Endothelial cell of umbilical vein (primary cell): ENCODE results near the gene TSACC. TPM values are rescaled to one million over a fixed set of nuclear protein-coding genes. Genes with fewer than 3 reads are reported as not detected.

Experiments used
- BruUV-seq: library from RNA; stranded (reverse); fragments of 400-500 nt; replicated peaks from 2 replicates; lab custom pipeline; 2021; lab: Mats Ljungman, UMichigan
- CTCF ChIA-PET: fragments of 300-600, 350-600 bp; sonication (Branson Sonifier 250); formaldehyde crosslinking; loops from one replicate; lab custom pipeline; 2021; ENCODE audit warnings: antibody characterized with exemption, inconsistent platforms; lab: Charles Lee
- POLR2A ChIA-PET: fragments of 300-600, 350-600 bp; sonication (Branson Sonifier 250); formaldehyde crosslinking; loops from one replicate; lab custom pipeline; 2021; ENCODE audit warnings: antibody characterized with exemption, inconsistent platforms; lab: Charles Lee
- DNase-seq: peaks from one replicate; pipeline ENCODE4 v3.0.0-alpha.2; 2011; ENCODE audit warnings: low read depth, low spot score
- FAIRE-seq: peaks from 2 replicates; lab custom pipeline; 2011; peaks lifted over from hg19 to GRCh38; lab: Jason Lieb, UNC
- H2AFZ ChIP-seq: 2 replicates; pipeline ENCODE4 v1.6.0; 2012; ENCODE audit warnings: low read depth, low read length, control low read depth, inconsistent platforms
- H3K27ac ChIP-seq: 2 replicates; pipeline ENCODE4 v1.5.1; 2011; ENCODE audit warnings: low read depth, mild to moderate bottlenecking, control low read depth, low read length, moderate library complexity; ENCODE audit not compliant: insufficient read depth
- H3K27me3 ChIP-seq, 2 experiments: 2 replicates each; pipeline versions ENCODE4 v1.6.0 to v1.6.1; 2011; ENCODE audit warnings: low read length in 2 of 2, mixed read lengths in 1 of 2; ENCODE audit not compliant: control insufficient read depth in 2 of 2, insufficient read depth in 2 of 2
- H3K36me3 ChIP-seq, 2 experiments: 2 replicates in 1 of 2; 3 replicates in 1 of 2; pipeline ENCODE4 v1.5.1; 2011; ENCODE audit warnings: low read length in 2 of 2, mild to moderate bottlenecking in 1 of 2, moderate library complexity in 1 of 2; ENCODE audit not compliant: control insufficient read depth in 2 of 2, insufficient read depth in 2 of 2; ENCODE audit errors: extremely low read depth in 1 of 2
- H3K4me1 ChIP-seq: 3 replicates; pipeline ENCODE4 v1.5.1; 2011; ENCODE audit warnings: mild to moderate bottlenecking, low read length; ENCODE audit not compliant: control insufficient read depth, insufficient read depth; ENCODE audit errors: extremely low read depth
- H3K4me2 ChIP-seq: 2 replicates; pipeline ENCODE4 v1.6.1; 2011; ENCODE audit warnings: low read length, control low read depth, mixed read lengths; ENCODE audit not compliant: insufficient read depth
- H3K4me3 ChIP-seq, 3 experiments: fragments of 200-600 bp in 1 of 3; sonication (generic), shearing (Covaris generic) in 1 of 3; replicated peaks in 1 of 3; 2 replicates each; pipeline ENCODE4 v1.5.1; 2011 to 2016; ENCODE audit warnings: control low read depth in 3 of 3, low read length in 3 of 3, mild to moderate bottlenecking in 2 of 3, inconsistent platforms in 1 of 3, low read depth in 1 of 3, moderate library complexity in 1 of 3; ENCODE audit not compliant: insufficient read depth in 1 of 3
- H3K79me2 ChIP-seq: 2 replicates; pipeline ENCODE4 v1.6.0; 2012; ENCODE audit warnings: low read length, inconsistent platforms; ENCODE audit not compliant: control insufficient read depth, insufficient read depth
- H3K9ac ChIP-seq: replicated peaks from 2 replicates; pipeline ENCODE3; 2011; ENCODE audit warnings: low read length, control low read depth; ENCODE audit not compliant: insufficient read depth; ENCODE audit errors: extremely low read depth
- H3K9me1 ChIP-seq: replicated peaks from 3 replicates; pipeline ENCODE4 v1.6.0; 2011; ENCODE audit warnings: mild to moderate bottlenecking, low read length; ENCODE audit not compliant: control insufficient read depth, insufficient read depth; ENCODE audit errors: extremely low read depth
- H3K9me3 ChIP-seq: replicated peaks from 2 replicates; pipeline ENCODE4 v1.5.1; 2012; ENCODE audit warnings: low read length, inconsistent platforms; ENCODE audit not compliant: control insufficient read depth, insufficient read depth
- H4K20me1 ChIP-seq: replicated peaks from 2 replicates; pipeline ENCODE3; 2011; ENCODE audit warnings: mild to moderate bottlenecking, low read length; ENCODE audit not compliant: control insufficient read depth, insufficient read depth; ENCODE audit errors: extremely low read depth
- CTCF ChIP-seq, 2 donors: IDR thresholded peaks; 1 replicate in 1 of 2; 2 replicates in 1 of 2; pipeline ENCODE4 v1.5.1; 2011; ENCODE audit warnings: low read length in 2 of 2, mild to moderate bottlenecking in 2 of 2, moderate library complexity in 2 of 2, control low read depth in 1 of 2, inconsistent platforms in 1 of 2, low read depth in 1 of 2; ENCODE audit not compliant: insufficient read depth in 1 of 2; ENCODE audit errors: extremely low read depth in 1 of 2
- EZH2 ChIP-seq: IDR thresholded peaks from 2 replicates; pipeline ENCODE4 v1.6.1; 2012; ENCODE audit warnings: borderline replicate concordance, low read depth, mild to moderate bottlenecking, moderate library complexity, low read length, inconsistent platforms; ENCODE audit not compliant: severe bottlenecking
- FOS ChIP-seq: IDR thresholded peaks from 2 replicates; pipeline ENCODE4 v1.6.1; 2011; ENCODE audit warnings: mild to moderate bottlenecking, low read length, moderate library complexity, borderline replicate concordance; ENCODE audit not compliant: insufficient read depth
- GATA2 ChIP-seq: IDR thresholded peaks from 2 replicates; pipeline ENCODE4 v1.7.0; 2011; ENCODE audit warnings: low read depth, mild to moderate bottlenecking, moderate library complexity, mixed read lengths, low read length; ENCODE audit not compliant: insufficient read length, insufficient read depth
- JUN ChIP-seq: IDR thresholded peaks from 2 replicates; pipeline ENCODE4 v1.6.1; 2011; ENCODE audit warnings: borderline replicate concordance, low read depth; ENCODE audit not compliant: insufficient read length, insufficient read depth
- MAX ChIP-seq: IDR thresholded peaks from 2 replicates; pipeline ENCODE4 v1.6.1; 2011; ENCODE audit not compliant: insufficient read depth, insufficient read length
- MYC ChIP-seq: IDR thresholded peaks from one replicate; pipeline ENCODE4 v1.6.1; 2011; ENCODE audit warnings: mild to moderate bottlenecking, low read depth, low read length
- POLR2A ChIP-seq: IDR thresholded peaks from 2 replicates; pipeline ENCODE4 v1.6.1; 2012; ENCODE audit warnings: low read depth, mild to moderate bottlenecking, control low read depth, low read length
- POLR2AphosphoS5 ChIP-seq: IDR thresholded peaks from 2 replicates; pipeline ENCODE4 v1.6.1; 2012; ENCODE audit warnings: low read depth, mild to moderate bottlenecking, control low read depth, low read length, moderate library complexity; ENCODE audit not compliant: insufficient read depth
- dilution Hi-C: fragments of 300-500 bp; cut with MboI; formaldehyde crosslinking; loops from one replicate; pipeline ENCODE4 v1.15.0; 2019; ENCODE audit warnings: low sequenced_read_pairs; ENCODE audit not compliant: extremely low pct_ligation_motif_present
- intact Hi-C: fragments of 100-400 bp; cut with micrococcal nuclease; formaldehyde crosslinking; loops from one replicate; pipeline ENCODE4 v1.10.0; 2022
- polyA plus RNA-seq, 4 experiments: library from polyadenylated mRNA; depleted of rRNA in 3 of 4; stranded (reverse) in 3 of 4; unstranded in 1 of 4; fragments of >200 nt; gene quantifications; 2 replicates each; pipeline versions ENCODE4 v1.2.1 to v1.2.3, GENCODE V29; 2011 to 2012; ENCODE audit warnings: missing spikeins in 1 of 4
- total RNA-seq: library from RNA; stranded (reverse); gene quantifications from 2 replicates; pipeline ENCODE4 v1.2.3, GENCODE V29; 2021

Gene TSACC
- total and polyA plus RNA-seq, 2 donors (not counting 3 experiments of a cell fraction or from before 2014, with no cell fraction given), result 0.69 to 0.94 TPM

- DNase-seq, result no peak
- H3K36me3 ChIP-seq, result no peaks in the 10 kb centered on the region
- H3K27me3 ChIP-seq, result peaks cover 20 to 29% of the 10 kb centered on the region in 2 experiments
- BruUV-seq, result no TSS peak
- TF ChIP-seq MAX (no peak), JUN (no peak), EZH2 (no peak), POLR2AphosphoS5 (no peak), POLR2A (no peak), CTCF (IDR thresholded peaks at IDR 0.05; ENCODE audit: extremely low read depth in 1 of 2, insufficient read depth in 1 of 2, low read depth in 1 of 2, low read length in 2 of 2) (no peak), GATA2 (no peak), MYC (no peak), FOS (no peak)
- ChIA-PET CTCF (interaction anchor here (1.5 kb wide), 1 partner anchor 39 kb away, joined by 3 read pairs; no protein-coding TSS in a partner anchor), POLR2A (no interaction called here)
- H3K4me1 ChIP-seq, result no peaks in the 10 kb centered on the region
- no peaks in the 10 kb centered on the region for H3K9me3 ChIP-seq
- no peaks in the 10 kb centered on the region for H4K20me1 ChIP-seq
- H3K4me2 ChIP-seq, result no peak overlapping the region
- H3K4me3 ChIP-seq, result no peak overlapping the region
- FAIRE-seq, result no peak
- no peaks in the 10 kb centered on the region for H3K9me1 ChIP-seq
- H3K79me2 ChIP-seq, result no peaks in the 10 kb centered on the region
- dilution Hi-C loops (no loop called here), intact Hi-C loops (no loop called here)
- H3K9ac ChIP-seq, result no peak overlapping the region
- H2AFZ ChIP-seq, result no peak overlapping the region
- H3K27ac ChIP-seq, result no peak overlapping the region
Observed at GRCh38 chr1:156346636-156347035, 8.3 kb downstream of the TSACC start.
